H9 (cell line): Measurements from ENCODE around the gene CDHR2. TPM values are rescaled to one million over a fixed set of nuclear protein-coding genes. Genes with fewer than 3 reads are reported as not detected.
A peak's percentile ranks its signal among the peaks of the same experiment; 100 is the strongest.

Source experiments
- DNase-seq: peaks from one replicate; pipeline ENCODE4 v3.0.0-alpha.2; 2017
- H2AFZ ChIP-seq: one replicate; pipeline ENCODE4 v1.6.1; 2013; ENCODE audit warnings: mild to moderate bottlenecking, low read length, control low read depth, moderate library complexity
- H2AK5ac ChIP-seq: 2 replicates; pipeline ENCODE4 v1.6.1; 2013; ENCODE audit warnings: low read length, control low read depth, mixed read lengths; ENCODE audit not compliant: insufficient read length
- H2BK120ac ChIP-seq: one replicate; pipeline ENCODE4 v1.6.1; 2013; ENCODE audit warnings: low read depth, mild to moderate bottlenecking, low read length, control low read depth, inconsistent platforms; ENCODE audit not compliant: poor library complexity, severe bottlenecking
- H2BK12ac ChIP-seq: 2 replicates; pipeline ENCODE4 v1.6.1; 2013; ENCODE audit warnings: low read length, control low read depth, mixed read lengths, low read depth; ENCODE audit not compliant: insufficient read length
- H2BK15ac ChIP-seq: 2 replicates; pipeline ENCODE4 v1.6.1; 2013; ENCODE audit warnings: low read depth, low read length, control low read depth
- H2BK20ac ChIP-seq: one replicate; pipeline ENCODE4 v1.6.1; 2013; ENCODE audit warnings: low read depth, mild to moderate bottlenecking, low read length, control low read depth, inconsistent platforms; ENCODE audit not compliant: poor library complexity, severe bottlenecking
- H2BK5ac ChIP-seq: 2 replicates; pipeline ENCODE4 v1.6.1; 2013; ENCODE audit warnings: low read length, control low read depth, mixed read lengths; ENCODE audit not compliant: insufficient read length
- H3K14ac ChIP-seq: 2 replicates; pipeline ENCODE4 v1.6.1; 2013; ENCODE audit warnings: low read length, control low read depth; ENCODE audit not compliant: insufficient read depth
- H3K18ac ChIP-seq: 2 replicates; pipeline ENCODE4 v1.6.1; 2013; ENCODE audit warnings: low read depth, mild to moderate bottlenecking, mixed read lengths, low read length, control low read depth; ENCODE audit not compliant: insufficient read length
- H3K23ac ChIP-seq: 2 replicates; pipeline ENCODE4 v1.6.1; 2013; ENCODE audit warnings: low read length, control low read depth, mixed read lengths, low read depth; ENCODE audit not compliant: insufficient read length
- H3K23me2 ChIP-seq: 2 replicates; pipeline ENCODE4 v1.6.1; 2013; ENCODE audit warnings: low read depth, mild to moderate bottlenecking, mixed read lengths, low read length, control low read depth; ENCODE audit not compliant: insufficient read length, poor library complexity, severe bottlenecking
- H3K27ac ChIP-seq: 2 replicates; pipeline ENCODE4 v1.5.1; 2013; ENCODE audit warnings: low read length, control low read depth, mixed read lengths, low read depth; ENCODE audit not compliant: insufficient read length
- H3K27me3 ChIP-seq: 2 replicates; pipeline ENCODE4 v1.6.1; 2013; ENCODE audit warnings: low read length, control low read depth, inconsistent platforms; ENCODE audit not compliant: insufficient read depth
- H3K4ac ChIP-seq: 2 replicates; pipeline ENCODE4 v1.6.1; 2013; ENCODE audit warnings: low read depth, mild to moderate bottlenecking, control low read depth, inconsistent platforms, low read length, moderate library complexity
- H3K4me1 ChIP-seq: 2 replicates; pipeline ENCODE4 v1.6.1; 2013; ENCODE audit warnings: low read length, control low read depth, inconsistent platforms; ENCODE audit not compliant: insufficient read depth
- H3K4me2 ChIP-seq: 2 replicates; pipeline ENCODE4 v1.6.1; 2013; ENCODE audit warnings: low read length, control low read depth, mixed read lengths; ENCODE audit not compliant: insufficient read length, insufficient read depth
- H3K56ac ChIP-seq: 2 replicates; pipeline ENCODE4 v1.6.1; 2013; ENCODE audit warnings: low read depth, mild to moderate bottlenecking, mixed read lengths, low read length, control low read depth; ENCODE audit not compliant: insufficient read length
- H3K79me1 ChIP-seq: 2 replicates; pipeline ENCODE4 v1.6.1; 2013; ENCODE audit warnings: low read depth, mild to moderate bottlenecking, moderate library complexity, low read length, control low read depth, inconsistent platforms; ENCODE audit not compliant: insufficient read depth, poor library complexity, severe bottlenecking
- H3K79me2 ChIP-seq: 2 replicates; pipeline ENCODE4 v1.6.1; 2013; ENCODE audit warnings: low read length, control low read depth, inconsistent platforms; ENCODE audit not compliant: insufficient read depth
- H3K9ac ChIP-seq: 2 replicates; pipeline ENCODE4 v1.6.1; 2013; ENCODE audit warnings: low read length, control low read depth, mixed read lengths; ENCODE audit not compliant: insufficient read length; ENCODE audit errors: extremely low read depth
- H3K9me3 ChIP-seq: one replicate; pipeline ENCODE4 v1.6.1; 2013; ENCODE audit warnings: low read depth, low read length, inconsistent platforms; ENCODE audit not compliant: control insufficient read depth
- H3T11ph ChIP-seq: one replicate; pipeline ENCODE4 v1.6.1; 2013; ENCODE audit warnings: mild to moderate bottlenecking, low read length, control low read depth, inconsistent platforms
- H4K20me1 ChIP-seq: one replicate; pipeline ENCODE4 v1.6.1; 2013; ENCODE audit not compliant: control insufficient read depth, insufficient read length, insufficient read depth
- H4K5ac ChIP-seq: 2 replicates; pipeline ENCODE4 v1.6.1; 2013; ENCODE audit warnings: low read depth, mild to moderate bottlenecking, mixed read lengths, low read length, control low read depth; ENCODE audit not compliant: insufficient read length
- H4K8ac ChIP-seq: replicated peaks from 2 replicates; pipeline ENCODE4 v1.6.1; 2013; ENCODE audit warnings: low read length, control low read depth, mixed read lengths, low read depth; ENCODE audit not compliant: insufficient read length
- H4K91ac ChIP-seq: 2 replicates; pipeline ENCODE4 v1.6.1; 2013; ENCODE audit warnings: low read depth, mild to moderate bottlenecking, moderate library complexity, mixed read lengths, low read length, control low read depth; ENCODE audit not compliant: insufficient read length
- H3K27ac Mint-ChIP-seq, 3 experiments: 2 replicates in 2 of 3; 3 replicates in 1 of 3; pipeline ENCODE4 v1.8.0; 2020 to 2021; ENCODE audit warnings: mixed read lengths in 3 of 3, mild to moderate bottlenecking in 1 of 3, moderate library complexity in 1 of 3
- H3K27me3 Mint-ChIP-seq: 2 replicates; pipeline ENCODE4 v1.8.0; 2021; ENCODE audit warnings: low read depth, mild to moderate bottlenecking, moderate library complexity, mixed read lengths
- H3K36me3 Mint-ChIP-seq, 3 experiments: 2 replicates in 2 of 3; 3 replicates in 1 of 3; pipeline ENCODE4 v1.8.0; 2020 to 2021; ENCODE audit warnings: low read depth in 3 of 3, mixed read lengths in 3 of 3; ENCODE audit not compliant: insufficient read depth in 1 of 3
- H3K4me1 Mint-ChIP-seq, 2 experiments: 2 replicates each; pipeline ENCODE4 v1.8.0; 2020; ENCODE audit warnings: mixed read lengths in 2 of 2
- H3K4me3 Mint-ChIP-seq, 2 experiments: 2 replicates in 1 of 2; 3 replicates in 1 of 2; pipeline ENCODE4 v1.8.0; 2020 to 2021; ENCODE audit warnings: mild to moderate bottlenecking in 2 of 2, mixed read lengths in 2 of 2, moderate library complexity in 1 of 2
- H3K9me3 Mint-ChIP-seq, 2 experiments: 2 replicates in 1 of 2; 3 replicates in 1 of 2; pipeline ENCODE4 v1.8.0; 2020; ENCODE audit warnings: mild to moderate bottlenecking in 2 of 2, mixed read lengths in 2 of 2, moderate library complexity in 1 of 2
- WGBS: extraction: QIAGEN DNeasy Blood & Tissue Kit; methylation state at CpG from one replicate; pipeline ENCODE4 v1.1.7; 2013; ENCODE audit warnings: missing lambda C conversion rate, low lambda C conversion rate, mixed read lengths; ENCODE audit not compliant: insufficient read length; ENCODE audit errors: extremely low coverage; 5-methylcytosine and 5-hydroxymethylcytosine counted together
- total RNA-seq: library from RNA; stranded (reverse); gene quantifications from 2 replicates; pipeline ENCODE4 v1.2.1, GENCODE V29; 2021
- TF ChIP-seq, protein P1 (sequence below): fragments of 200-600 bp; sonication (generic); conservative IDR thresholded peaks from 3 replicates; pipeline ENCODE4 v1.8.0; 2021; ENCODE audit warnings: antibody characterized with exemption, mild to moderate bottlenecking

CDHR2 gene
- total RNA-seq, 1 experiment from 2014 or later = 0.90 TPM

DNA sequence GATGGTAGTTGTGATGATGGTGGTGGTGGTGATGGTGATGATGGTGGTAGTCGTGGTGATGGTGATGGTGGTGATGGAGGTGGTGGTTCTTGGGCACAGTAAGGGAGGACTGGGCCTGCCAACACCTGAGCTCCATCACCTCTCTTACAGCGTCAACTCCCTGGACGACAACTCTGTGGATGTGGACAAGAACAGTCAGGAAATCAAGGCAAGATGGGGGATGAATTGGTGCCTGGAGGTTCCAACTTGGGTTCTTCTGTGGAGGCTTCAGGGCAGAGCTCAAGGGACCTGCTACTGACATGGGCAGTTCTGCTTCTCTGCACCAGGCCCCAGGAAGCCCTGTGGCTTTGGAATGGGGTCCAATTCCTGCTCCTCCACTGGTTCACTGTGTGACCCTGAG lies 43.4 kb downstream of the CDHR2 start:
- H3K79me2 ChIP-seq = no peaks in the 10 kb centered on the region
- Mint-ChIP-seq H3K9me3 (peaks cover 0 to 3% of the 10 kb centered on the region in 2 experiments; a peak in 3 of 5 replicates), H3K27ac (no peak overlapping the region), H3K4me3 (no peak overlapping the region), H3K4me1 (no peaks in the 10 kb centered on the region), H3K36me3 (no peaks in the 10 kb centered on the region; a peak in 2 of 7 replicates), H3K27me3 (peaks cover 40% of the 10 kb centered on the region)
- H3K9me3 ChIP-seq = no peaks in the 10 kb centered on the region
- peaks cover 5% of the 10 kb centered on the region for H4K20me1 ChIP-seq
- no peak overlapping the region for H4K8ac ChIP-seq
- no peak overlapping the region for H2AFZ ChIP-seq
- no peaks in the 10 kb centered on the region for H3K4me1 ChIP-seq
- no peak overlapping the region for H2BK5ac ChIP-seq
- no peak overlapping the region for H2BK120ac ChIP-seq
- no peak overlapping the region for H3K4me2 ChIP-seq
- TF ChIP-seq, protein P1, sequence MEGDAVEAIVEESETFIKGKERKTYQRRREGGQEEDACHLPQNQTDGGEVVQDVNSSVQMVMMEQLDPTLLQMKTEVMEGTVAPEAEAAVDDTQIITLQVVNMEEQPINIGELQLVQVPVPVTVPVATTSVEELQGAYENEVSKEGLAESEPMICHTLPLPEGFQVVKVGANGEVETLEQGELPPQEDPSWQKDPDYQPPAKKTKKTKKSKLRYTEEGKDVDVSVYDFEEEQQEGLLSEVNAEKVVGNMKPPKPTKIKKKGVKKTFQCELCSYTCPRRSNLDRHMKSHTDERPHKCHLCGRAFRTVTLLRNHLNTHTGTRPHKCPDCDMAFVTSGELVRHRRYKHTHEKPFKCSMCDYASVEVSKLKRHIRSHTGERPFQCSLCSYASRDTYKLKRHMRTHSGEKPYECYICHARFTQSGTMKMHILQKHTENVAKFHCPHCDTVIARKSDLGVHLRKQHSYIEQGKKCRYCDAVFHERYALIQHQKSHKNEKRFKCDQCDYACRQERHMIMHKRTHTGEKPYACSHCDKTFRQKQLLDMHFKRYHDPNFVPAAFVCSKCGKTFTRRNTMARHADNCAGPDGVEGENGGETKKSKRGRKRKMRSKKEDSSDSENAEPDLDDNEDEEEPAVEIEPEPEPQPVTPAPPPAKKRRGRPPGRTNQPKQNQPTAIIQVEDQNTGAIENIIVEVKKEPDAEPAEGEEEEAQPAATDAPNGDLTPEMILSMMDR = no peak
- no peak overlapping the region for H2BK20ac ChIP-seq
- no peak overlapping the region for H2BK15ac ChIP-seq
- H3K9ac ChIP-seq = no peak overlapping the region
- H4K91ac ChIP-seq = no peak overlapping the region
- H3K79me1 ChIP-seq = no peaks in the 10 kb centered on the region
- H2AK5ac ChIP-seq = no peak overlapping the region
- peak overlapping the region; percentile 89 for H4K5ac ChIP-seq
- H3K18ac ChIP-seq = no peak overlapping the region
- H3K23ac ChIP-seq = no peak overlapping the region
- H3K23me2 ChIP-seq = no peaks in the 10 kb centered on the region
- no peak overlapping the region for H3K56ac ChIP-seq
- no peak overlapping the region for H3K4ac ChIP-seq
- H3K14ac ChIP-seq = no peak overlapping the region
- H3T11ph ChIP-seq = no peak overlapping the region
- H2BK12ac ChIP-seq = no peak overlapping the region
- no CpG with 5 or more reads among the region's 3 CpGs for WGBS
- no peak for DNase-seq
- no peak overlapping the region for H3K27ac ChIP-seq
- no peaks in the 10 kb centered on the region for H3K27me3 ChIP-seq
